ENCODE data around the gene TSC22D2. TPM values are rescaled to one million over a fixed set of nuclear protein-coding genes. Genes with fewer than 3 reads are reported as not detected.

TSC22D2 gene
- total RNA-seq, 2 donors from 2014 or later, result 22.2 to 35.8 TPM

GRCh38 chr3:150377601-150378300, 30.3 kb upstream of the TSC22D2 start:
- ATAC-seq (ENCODE audit: insufficient number of reproducible peaks, low FRiP score, low read depth), result no peak
- no peak overlapping the region for H3K27ac ChIP-seq
- no peaks in the 10 kb centered on the region for H3K36me3 ChIP-seq
- no peak for TF ChIP-seq CTCF (IDR thresholded peaks at IDR 0.05)
- no peaks in the 10 kb centered on the region for H3K27me3 ChIP-seq (replicated peaks; ENCODE audit: insufficient read depth)
- H3K4me3 ChIP-seq, result no peak overlapping the region
- no peaks in the 10 kb centered on the region for H3K4me1 ChIP-seq (ENCODE audit: control insufficient read depth in 1 of 2, low read depth in 2 of 2)
- no peaks in the 10 kb centered on the region for H3K9me3 ChIP-seq
- no peak for DNase-seq (ENCODE audit: low spot score)

- Histone ChIP-seq H3K9me3 (no peaks in the 10 kb centered on the region), H3K4me3 (no peak overlapping the region), H3K4me1 (ENCODE audit: control insufficient read depth in 1 of 2, low read depth in 2 of 2) (no peaks in the 10 kb centered on the region), H3K27ac (no peak overlapping the region), H3K36me3 (no peaks in the 10 kb centered on the region), H3K27me3 (replicated peaks; ENCODE audit: insufficient read depth) (no peaks in the 10 kb centered on the region)
- no peak for DNase-seq (ENCODE audit: low spot score)
- ATAC-seq (ENCODE audit: insufficient number of reproducible peaks, low FRiP score, low read depth), result no peak
- TF ChIP-seq CTCF (IDR thresholded peaks at IDR 0.05), result no peak
Observed at GRCh38 chr3:150378301-150378748, 29.8 kb upstream of the TSC22D2 start.

GRCh38 chr3:150379469-150379868, 28.6 kb upstream of the TSC22D2 start:
- no peaks in the 10 kb centered on the region for H3K4me1 ChIP-seq (ENCODE audit: control insufficient read depth in 1 of 2, low read depth in 2 of 2)
- H3K27ac ChIP-seq, result no peak overlapping the region
- no peak for DNase-seq (ENCODE audit: low spot score)
- no peak for TF ChIP-seq CTCF (IDR thresholded peaks at IDR 0.05)
- H3K36me3 ChIP-seq, result no peaks in the 10 kb centered on the region
- no peak overlapping the region for H3K4me3 ChIP-seq
- H3K9me3 ChIP-seq, result no peaks in the 10 kb centered on the region
- H3K27me3 ChIP-seq (replicated peaks; ENCODE audit: insufficient read depth), result no peaks in the 10 kb centered on the region
- no peak for ATAC-seq (ENCODE audit: insufficient number of reproducible peaks, low FRiP score, low read depth)

GRCh38 chr3:150384296-150385212, 23.5 kb upstream of the TSC22D2 start:
- H3K4me3 ChIP-seq, result peak overlapping the region; percentile 38
- H3K9me3 ChIP-seq, result no peaks in the 10 kb centered on the region
- no peak overlapping the region for H3K27ac ChIP-seq
- no peaks in the 10 kb centered on the region for H3K36me3 ChIP-seq
- no peaks in the 10 kb centered on the region for H3K4me1 ChIP-seq (ENCODE audit: control insufficient read depth in 1 of 2, low read depth in 2 of 2)
- no peaks in the 10 kb centered on the region for H3K27me3 ChIP-seq (replicated peaks; ENCODE audit: insufficient read depth)
- DNase-seq (ENCODE audit: low spot score) (no peak), ATAC-seq (ENCODE audit: insufficient number of reproducible peaks, low FRiP score, low read depth) (no peak)
- TF ChIP-seq CTCF (IDR thresholded peaks at IDR 0.05), result no peak

Data from thoracic aorta (tissue), 2 donors.